ENCODE measurements around the gene ARHGEF4.
"Not testable (repeated sequence)": the region's sequence is repeated elsewhere in the genome, so short reads cannot be mapped to it uniquely, and the experiment has no call there.

ARHGEF4 gene

DNA sequence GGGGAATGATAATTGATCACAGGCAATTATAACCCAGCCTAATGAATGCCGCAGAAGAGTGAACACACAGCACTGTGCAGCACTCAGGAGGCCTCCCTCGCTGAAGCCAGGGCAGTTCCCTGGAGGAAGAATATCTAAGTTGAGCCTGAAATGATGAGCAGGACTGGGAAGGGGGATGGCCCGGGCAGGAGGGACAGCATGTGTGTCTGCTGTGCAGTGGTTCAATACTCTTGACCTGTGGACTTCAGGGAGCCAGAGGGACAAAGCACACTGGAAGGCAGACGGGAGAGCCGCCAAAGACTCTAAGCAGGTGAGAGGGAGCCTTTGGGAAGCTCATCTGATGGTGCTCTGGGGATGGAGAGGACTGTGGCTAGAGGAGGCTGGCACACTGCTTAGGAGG is 62.6 kb downstream of the ARHGEF4 start:
- no peak for DNase-seq (ENCODE audit: low read depth)
- TF ChIP-seq, protein P1, sequence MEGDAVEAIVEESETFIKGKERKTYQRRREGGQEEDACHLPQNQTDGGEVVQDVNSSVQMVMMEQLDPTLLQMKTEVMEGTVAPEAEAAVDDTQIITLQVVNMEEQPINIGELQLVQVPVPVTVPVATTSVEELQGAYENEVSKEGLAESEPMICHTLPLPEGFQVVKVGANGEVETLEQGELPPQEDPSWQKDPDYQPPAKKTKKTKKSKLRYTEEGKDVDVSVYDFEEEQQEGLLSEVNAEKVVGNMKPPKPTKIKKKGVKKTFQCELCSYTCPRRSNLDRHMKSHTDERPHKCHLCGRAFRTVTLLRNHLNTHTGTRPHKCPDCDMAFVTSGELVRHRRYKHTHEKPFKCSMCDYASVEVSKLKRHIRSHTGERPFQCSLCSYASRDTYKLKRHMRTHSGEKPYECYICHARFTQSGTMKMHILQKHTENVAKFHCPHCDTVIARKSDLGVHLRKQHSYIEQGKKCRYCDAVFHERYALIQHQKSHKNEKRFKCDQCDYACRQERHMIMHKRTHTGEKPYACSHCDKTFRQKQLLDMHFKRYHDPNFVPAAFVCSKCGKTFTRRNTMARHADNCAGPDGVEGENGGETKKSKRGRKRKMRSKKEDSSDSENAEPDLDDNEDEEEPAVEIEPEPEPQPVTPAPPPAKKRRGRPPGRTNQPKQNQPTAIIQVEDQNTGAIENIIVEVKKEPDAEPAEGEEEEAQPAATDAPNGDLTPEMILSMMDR (IDR thresholded peaks at IDR 0.05; ENCODE audit: control insufficient read depth, insufficient read depth, low read depth, low read length, missing control alignments), result no peak
- no peak overlapping the region for H3K4me3 ChIP-seq (ENCODE audit: control insufficient read depth, low read depth, low read length)

DNA sequence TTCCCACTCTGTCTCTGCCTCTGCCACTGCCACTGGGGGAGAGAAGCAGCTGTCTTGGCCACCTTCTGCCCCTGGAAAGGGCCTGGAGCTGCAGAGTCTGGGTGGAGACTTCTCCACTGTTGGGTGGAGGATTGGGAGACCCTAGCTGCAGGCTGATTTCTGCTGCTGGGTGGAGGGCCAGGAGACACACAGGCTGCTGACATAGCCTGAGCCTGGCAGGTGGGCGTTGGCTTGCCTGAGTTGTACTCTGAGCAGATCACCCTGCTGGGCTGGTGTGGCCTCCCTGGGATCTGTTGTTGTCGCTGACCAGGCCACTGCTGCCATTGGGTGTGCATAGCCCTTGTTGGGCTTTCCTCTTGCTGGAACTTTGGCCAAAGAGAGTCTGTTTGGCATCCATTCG is 64.3 kb downstream of the ARHGEF4 start:
- DNase-seq (ENCODE audit: low read depth), result no peak
- H3K4me3 ChIP-seq (ENCODE audit: control insufficient read depth, low read depth, low read length), result no peak overlapping the region
- TF ChIP-seq, protein P1 (IDR thresholded peaks at IDR 0.05; ENCODE audit: control insufficient read depth, insufficient read depth, low read depth, low read length, missing control alignments), result no peak

GRCh38 chr2:130901626-130902025 is 64.9 kb downstream of the ARHGEF4 start:
- not testable (repeated sequence) for H3K4me3 ChIP-seq (ENCODE audit: control insufficient read depth, low read depth, low read length); DNase-seq (ENCODE audit: low read depth)

GRCh38 chr2:130908832-130909231 is 72.1 kb downstream of the ARHGEF4 start:
- TF ChIP-seq, protein P1 (IDR thresholded peaks at IDR 0.05; ENCODE audit: control insufficient read depth, insufficient read depth, low read depth, low read length, missing control alignments), result no peak

GRCh38 chr2:130910931-130911330 is 74.2 kb downstream of the ARHGEF4 start:
- H3K4me3 ChIP-seq (ENCODE audit: control insufficient read depth, low read depth, low read length), result no peak overlapping the region

More at GRCh38 chr2:130908832-130909231, 72.1 kb downstream of the ARHGEF4 start:
- H3K4me3 ChIP-seq (ENCODE audit: control insufficient read depth, low read depth, low read length), result no peak overlapping the region
- no peak for DNase-seq (ENCODE audit: low read depth)

DNA sequence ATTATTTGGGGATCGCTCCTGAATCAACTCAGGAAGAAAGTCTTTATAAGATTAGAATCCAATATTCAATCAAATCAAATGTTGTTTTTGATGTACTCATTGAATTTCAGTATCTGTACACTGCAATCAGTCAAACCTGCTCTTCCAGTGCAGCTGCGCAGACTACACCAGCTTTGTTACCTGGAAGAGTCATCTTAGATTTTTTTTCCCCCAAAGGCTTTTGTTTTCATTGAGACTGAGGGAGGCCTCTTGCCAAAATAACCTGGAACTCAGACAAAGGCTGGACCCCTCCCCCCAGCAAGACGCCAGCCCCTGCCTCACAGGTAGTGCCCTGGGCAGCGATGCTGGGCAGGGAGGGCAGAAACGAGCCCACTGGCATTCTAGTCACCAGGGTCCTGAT is 74.8 kb downstream of the ARHGEF4 start:
- no peak overlapping the region for H3K4me3 ChIP-seq (ENCODE audit: control insufficient read depth, low read depth, low read length)
- no peak for DNase-seq (ENCODE audit: low read depth)
- TF ChIP-seq, protein P1 (IDR thresholded peaks at IDR 0.05; ENCODE audit: control insufficient read depth, insufficient read depth, low read depth, low read length, missing control alignments), result no peak

More at GRCh38 chr2:130910931-130911330, 74.2 kb downstream of the ARHGEF4 start:
- TF ChIP-seq, protein P1 (IDR thresholded peaks at IDR 0.05; ENCODE audit: control insufficient read depth, insufficient read depth, low read depth, low read length, missing control alignments), result no peak
- no peak for DNase-seq (ENCODE audit: low read depth)

GRCh38 chr2:130911996-130912395 is 75.3 kb downstream of the ARHGEF4 start:
- no peak overlapping the region for H3K4me3 ChIP-seq (ENCODE audit: control insufficient read depth, low read depth, low read length)
- TF ChIP-seq, protein P1 (IDR thresholded peaks at IDR 0.05; ENCODE audit: control insufficient read depth, insufficient read depth, low read depth, low read length, missing control alignments), result no peak
- DNase-seq (ENCODE audit: low read depth), result no peak
